HepG2 (cell line): ENCODE measurements around the gene PLPPR3. TPM values are rescaled to one million over a fixed set of nuclear protein-coding genes. Genes with fewer than 3 reads are reported as not detected.
A peak's percentile ranks its signal among the peaks of the same experiment; 100 is the strongest.

ENCODE experiments used
- ATF3 ChIP-seq: sonication (generic); formaldehyde crosslinking; IDR thresholded peaks from 2 replicates; pipeline ENCODE4 v1.4.0; 2020; ENCODE audit warnings: missing genetic modification reagents
- CBFB ChIP-seq: sonication (generic); formaldehyde crosslinking; IDR thresholded peaks from 2 replicates; pipeline ENCODE4 v1.4.0; 2020; ENCODE audit warnings: missing genetic modification reagents
- CERS6 ChIP-seq: sonication (generic); formaldehyde crosslinking; IDR thresholded peaks from 2 replicates; pipeline ENCODE4 v1.5.0; 2020; ENCODE audit warnings: missing genetic modification reagents
- DPF2 ChIP-seq: sonication (generic); formaldehyde crosslinking; IDR thresholded peaks from 2 replicates; pipeline ENCODE4 v1.4.0; 2020; ENCODE audit warnings: mild to moderate bottlenecking, low read depth, missing genetic modification reagents, borderline replicate concordance
- FOSL2 ChIP-seq: sonication (generic); formaldehyde crosslinking; IDR thresholded peaks from 2 replicates; pipeline ENCODE4 v1.4.0; 2020; ENCODE audit warnings: missing genetic modification reagents
- HCFC1 ChIP-seq: fragments of 150-350 bp; IDR thresholded peaks from 2 replicates; pipeline ENCODE4 v1.6.1; 2014; ENCODE audit warnings: low read depth, low read length
- IRF2 ChIP-seq: IDR thresholded peaks from 2 replicates; pipeline ENCODE4 v1.6.1; 2018; ENCODE audit warnings: missing genetic modification reagents, missing compliant biosample characterization
- MLXIP ChIP-seq: sonication (generic); formaldehyde crosslinking; IDR thresholded peaks from 2 replicates; pipeline ENCODE4 v1.9.0; 2021; ENCODE audit warnings: missing genetic modification reagents, borderline replicate concordance
- PAWR ChIP-seq: sonication (generic); formaldehyde crosslinking; IDR thresholded peaks from 2 replicates; pipeline ENCODE4 v1.4.0; 2020; ENCODE audit warnings: missing genetic modification reagents, mild to moderate bottlenecking, borderline replicate concordance
- PRPF4 ChIP-seq: fragments of 200-400 bp; formaldehyde crosslinking; IDR thresholded peaks from 2 replicates; pipeline ENCODE4 v1.6.1; 2016; ENCODE audit warnings: low read length, low read depth; ENCODE audit not compliant: poor library complexity, severe bottlenecking
- RBM22 ChIP-seq: fragments of 200-400 bp; formaldehyde crosslinking; optimal IDR thresholded peaks from 2 replicates; pipeline ENCODE3; 2017; ENCODE audit warnings: mild to moderate bottlenecking, low read length, moderate library complexity
- RCOR2 ChIP-seq: IDR thresholded peaks from 2 replicates; pipeline ENCODE4 v1.6.1; 2016; ENCODE audit warnings: missing biosample characterization, missing genetic modification reagents
- SAP130 ChIP-seq: IDR thresholded peaks from 2 replicates; pipeline ENCODE4 v1.6.1; 2016; ENCODE audit warnings: low read depth
- TFDP1 ChIP-seq: IDR thresholded peaks from 2 replicates; pipeline ENCODE4 v1.6.1; 2016; ENCODE audit warnings: missing compliant biosample characterization, missing genetic modification reagents, borderline replicate concordance
- TGIF2 ChIP-seq: IDR thresholded peaks from 2 replicates; pipeline ENCODE4 v1.6.1; 2016; ENCODE audit warnings: control low read depth, missing compliant biosample characterization
- THAP7 ChIP-seq: sonication (generic); formaldehyde crosslinking; IDR thresholded peaks from 2 replicates; pipeline ENCODE4 v1.8.1; 2023; ENCODE audit warnings: mild to moderate bottlenecking, missing genetic modification reagents
- THAP8 ChIP-seq: sonication (generic); formaldehyde crosslinking; IDR thresholded peaks from 2 replicates; pipeline ENCODE4 v1.5.1; 2020; ENCODE audit warnings: missing genetic modification reagents, mild to moderate bottlenecking, borderline replicate concordance
- ZNF431 ChIP-seq: sonication (generic); formaldehyde crosslinking; IDR thresholded peaks from 2 replicates; pipeline ENCODE4 v1.9.0; 2022; ENCODE audit warnings: missing genetic modification reagents, low read depth, mild to moderate bottlenecking, borderline replicate concordance
- ZNF441 ChIP-seq: sonication (generic); formaldehyde crosslinking; IDR thresholded peaks from 2 replicates; pipeline ENCODE4 v1.7.0; 2021; ENCODE audit warnings: missing genetic modification reagents, borderline replicate concordance
- ZNF549 ChIP-seq: sonication (generic); formaldehyde crosslinking; IDR thresholded peaks from 2 replicates; pipeline ENCODE4 v1.5.0; 2020; ENCODE audit warnings: missing genetic modification reagents
- ZNF639 ChIP-seq: conservative IDR thresholded peaks from 2 replicates; pipeline ENCODE4 v1.6.1; 2018; ENCODE audit warnings: missing genetic modification reagents
- ZNF720 ChIP-seq: sonication (generic); formaldehyde crosslinking; IDR thresholded peaks from 2 replicates; pipeline ENCODE4 v1.4.0; 2020; ENCODE audit warnings: missing genetic modification reagents
- polyA plus RNA-seq, 8 experiments: library from polyadenylated mRNA; depleted of rRNA in 3 of 8; stranded (reverse) in 7 of 8; unstranded in 1 of 8; fragments of >200 nt; fragmentation: Illumina TruSeq in 4 of 8; extraction: Trizol in 4 of 8; gene quantifications; 2 replicates each; pipeline versions ENCODE4 v1.2.1 to v1.2.3, GENCODE V29; 2011 to 2016; ENCODE audit warnings: low read depth in 4 of 8, missing spikeins in 1 of 8, mixed read lengths in 1 of 8; ENCODE audit not compliant: insufficient read depth in 1 of 8
- total RNA-seq, 5 experiments: library from RNA; depleted of rRNA; stranded (reverse); fragments of >200 nt; fragmentation: Illumina TruSeq; extraction: Trizol; gene quantifications; 2 replicates each; pipeline ENCODE4 v1.2.3, GENCODE V29; 2016; ENCODE audit warnings: low read depth in 1 of 5

Gene PLPPR3
- total and polyA plus RNA-seq, 2 of the 13 experiments (the other 11 are each of a cell fraction or from before 2014, with no cell fraction given): 0.07 to 0.16 TPM

- TF ChIP-seq THAP7 (CRISPR knock-in tag) (peak; percentile 76), SAP130 (CRISPR knock-in tag) (peak; percentile 93), ATF3 (CRISPR knock-in tag) (peak; percentile 44; the same call in 1 of the 2 replicates), RCOR2 (peak; percentile 68; the same call in 1 of the 2 replicates), ZNF441 (peak; percentile 75; the same call in 1 of the 2 replicates), ZNF639 (CRISPR knock-in tag) (peak; percentile 67; the same call in 1 of the 2 replicates), PAWR (CRISPR knock-in tag) (no peak), HCFC1 (no peak), IRF2 (CRISPR knock-in tag) (peak; percentile 70), PRPF4 (no peak), RBM22 (no peak), THAP8 (CRISPR knock-in tag) (no peak), TFDP1 (CRISPR knock-in tag) (peak; percentile 90; the same call in 1 of the 2 replicates), MLXIP (CRISPR knock-in tag) (peak; percentile 58; the same call in 1 of the 2 replicates), FOSL2 (peak; percentile 78), TGIF2 (peak; percentile 89), ZNF549 (CRISPR knock-in tag) (no peak), CBFB (CRISPR knock-in tag) (0 out of 2 replicates have a peak, but pooled peaks have one; percentile 29), DPF2 (CRISPR knock-in tag) (no peak), ZNF431 (no peak), CERS6 (CRISPR knock-in tag) (no peak), ZNF720 (CRISPR knock-in tag) (no peak)
Measured at GRCh38 chr19:778910-779653, 42.7 kb downstream of the PLPPR3 start (continued).
